Sigmoid colon (tissue), 7 donors: ENCODE measurements around the gene TMEM201. TPM values are rescaled to one million over a fixed set of nuclear protein-coding genes. Genes with fewer than 3 reads are reported as not detected.
"Not testable (repeated sequence)": the region's sequence is repeated elsewhere in the genome, so short reads cannot be mapped to it uniquely, and the experiment has no call there.

Experiments
- DNase-seq: peaks from one replicate; pipeline ENCODE4 v3.0.0-alpha.2; 2019
- H3K27ac ChIP-seq, 4 donors: fragments of 200-600 bp; sonication (generic); one replicate each; pipeline ENCODE4 v1.5.1; 2016 to 2019; ENCODE audit warnings: mild to moderate bottlenecking in 1 of 4
- H3K27me3 ChIP-seq, 3 donors: fragments of 200-600 bp; sonication (generic); one replicate each; pipeline ENCODE4 v1.5.1; 2019; ENCODE audit warnings: mild to moderate bottlenecking in 1 of 3
- H3K36me3 ChIP-seq, 4 donors: fragments of 200-600 bp; sonication (generic); one replicate each; pipeline ENCODE4 v1.5.1; 2016 to 2019
- H3K4me1 ChIP-seq, 4 donors: fragments of 200-600 bp; sonication (generic); one replicate each; pipeline ENCODE4 v1.5.1; 2017 to 2019
- H3K4me3 ChIP-seq, 4 donors: fragments of 200-600 bp; sonication (generic); one replicate each; pipeline ENCODE4 v1.5.1; 2017 to 2019; ENCODE audit warnings: mild to moderate bottlenecking in 2 of 4, moderate library complexity in 1 of 4
- H3K9me3 ChIP-seq, 4 donors: fragments of 200-600 bp in 3 of 4; sonication (generic) in 3 of 4; one replicate each; pipeline versions ENCODE4 v1.5.1 to v1.6.1; 2013 to 2019
- CTCF ChIP-seq, 4 experiments: fragments of 450-650 bp in 3 of 4; fragments of 200-600 bp in 1 of 4; IDR thresholded peaks; one replicate each; pipeline ENCODE4 v1.5.1; 2016 to 2019; ENCODE audit warnings: antibody characterized with exemption in 4 of 4, mild to moderate bottlenecking in 3 of 4, moderate library complexity in 2 of 4
- EP300 ChIP-seq, 4 donors: sonication (generic); formaldehyde crosslinking; IDR thresholded peaks; one replicate each; pipeline ENCODE4 v1.6.1; 2017; ENCODE audit warnings: antibody characterized with exemption in 4 of 4
- POLR2A ChIP-seq, 2 donors: fragments of 450-650 bp; IDR thresholded peaks; one replicate each; pipeline ENCODE4 v1.6.1; 2016; ENCODE audit warnings: antibody characterized with exemption in 2 of 2, mild to moderate bottlenecking in 2 of 2, moderate library complexity in 2 of 2
- POLR2AphosphoS5 ChIP-seq, 4 donors: sonication (generic); formaldehyde crosslinking; IDR thresholded peaks; one replicate each; pipeline ENCODE4 v1.6.1; 2017; ENCODE audit warnings: antibody characterized with exemption in 4 of 4
- WGBS, 2 donors: extraction: QIAGEN DNeasy Blood & Tissue Kit; methylation state at CpG; one replicate each; pipeline ENCODE4 v1.1.7; 2013; 5-methylcytosine and 5-hydroxymethylcytosine counted together
- intact Hi-C: fragments of 100-400 bp; cut with DNase I; formaldehyde crosslinking; loops from one replicate; pipeline ENCODE4 v1.15.1; 2023
- polyA plus RNA-seq, 3 donors: library from polyadenylated mRNA; stranded (reverse); fragments of 200-250 nt; gene quantifications; one replicate each; pipeline ENCODE4 v1.2.3, GENCODE V29; 2013
- total RNA-seq, 4 donors: library from RNA; depleted of rRNA; stranded (reverse); fragments of >200 nt; gene quantifications; one replicate each; pipeline ENCODE4 v1.1.0, GENCODE V29; 2016
- donor health status: healthy with polysubstance abuse.
- donor health status: Bipolar disorder and iron deficiency.
- donor health status: healthy.

Gene TMEM201
- total and polyA plus RNA-seq, 7 donors = 0.23 to 7.4 (median 3.6) TPM

- Histone ChIP-seq H3K27me3 (peaks cover 0 to 51% (median 7%) of the 10 kb centered on the region in 3 donors), H3K36me3 (no peaks in the 10 kb centered on the region), H3K27ac (no peak overlapping the region), H3K9me3 (no peaks in the 10 kb centered on the region), H3K4me3 (no peak overlapping the region), H3K4me1 (no peaks in the 10 kb centered on the region)
- intact Hi-C loops = no loop called here
- TF ChIP-seq EP300 (IDR thresholded peaks at IDR 0.05) (no peak), CTCF (IDR thresholded peaks at IDR 0.05) (no peak)
- DNase-seq = no peak
Measured at GRCh38 chr1:9621032-9621431, 32.3 kb downstream of the TMEM201 start.

GRCh38 chr1:9624081-9624480, 35.4 kb downstream of the TMEM201 start:
- intact Hi-C loops = no loop called here
- peaks cover 0 to 37% (median 4%) of the 10 kb centered on the region in 3 donors for H3K27me3 ChIP-seq
- H3K4me1 ChIP-seq = peaks cover 0 to 11% (median 6%) of the 10 kb centered on the region in 4 donors
- 96 to 98% methylated on average over 2 of the region's 2 CpGs for WGBS, 2 donors
- H3K36me3 ChIP-seq = no peaks in the 10 kb centered on the region
- H3K4me3 ChIP-seq = no peak overlapping the region
- no peak overlapping the region for H3K27ac ChIP-seq
- H3K9me3 ChIP-seq = no peaks in the 10 kb centered on the region
- TF ChIP-seq POLR2AphosphoS5 (IDR thresholded peaks at IDR 0.05) = no peak
- TF ChIP-seq CTCF (IDR thresholded peaks at IDR 0.05) = no peak
- TF ChIP-seq POLR2A (IDR thresholded peaks at IDR 0.05) = no peak
- TF ChIP-seq EP300 (IDR thresholded peaks at IDR 0.05) = no peak
- no peak for DNase-seq

- 96 to 98% methylated on average over 3 of the region's 3 CpGs for WGBS, 2 donors
- H3K9me3 ChIP-seq, H3K4me3 ChIP-seq, H3K36me3 ChIP-seq, DNase-seq, H3K27ac ChIP-seq: not testable (repeated sequence)
- Histone ChIP-seq H3K4me1 (peaks cover 0 to 11% (median 6%) of the 10 kb centered on the region in 4 donors), H3K27me3 (peaks cover 0 to 32% (median 0%) of the 10 kb centered on the region in 3 donors)
- intact Hi-C loops = loop anchor here (5.0 kb wide), 1 partner anchor 97 kb away; no protein-coding TSS in a partner anchor
Measured at GRCh38 chr1:9625030-9625429, 36.3 kb downstream of the TMEM201 start.

- DNase-seq = no peak
- TF ChIP-seq POLR2A (IDR thresholded peaks at IDR 0.05) (no peak), EP300 (IDR thresholded peaks at IDR 0.05) (no peak)
- H3K36me3 ChIP-seq = no peaks in the 10 kb centered on the region
- peaks cover 0 to 11% (median 6%) of the 10 kb centered on the region in 4 donors for H3K4me1 ChIP-seq
- no peaks in the 10 kb centered on the region for H3K9me3 ChIP-seq
- no peak overlapping the region for H3K4me3 ChIP-seq
- intact Hi-C loops = loop anchor here (5.0 kb wide), 1 partner anchor 96 kb away; no protein-coding TSS in a partner anchor
- H3K27me3 ChIP-seq = peaks cover 0 to 23% (median 0%) of the 10 kb centered on the region in 3 donors
- WGBS, 2 donors = 52 to 64% methylated on average over 9 of the region's 9 CpGs
- H3K27ac ChIP-seq = no peak overlapping the region
Measured at GRCh38 chr1:9626201-9626608, 37.5 kb downstream of the TMEM201 start.

- intact Hi-C loops = loop anchor here (5.0 kb wide), 1 partner anchor 94 kb away; no protein-coding TSS in a partner anchor
- no peak overlapping the region for H3K4me3 ChIP-seq
- no peak for DNase-seq
- H3K27ac ChIP-seq = no peak overlapping the region
- H3K27me3 ChIP-seq = peaks cover 0 to 14% (median 0%) of the 10 kb centered on the region in 3 donors
- TF ChIP-seq CTCF (IDR thresholded peaks at IDR 0.05) (no peak), EP300 (IDR thresholded peaks at IDR 0.05) (no peak), POLR2A (IDR thresholded peaks at IDR 0.05) (no peak), POLR2AphosphoS5 (IDR thresholded peaks at IDR 0.05) (no peak)
- peaks cover 0 to 11% (median 6%) of the 10 kb centered on the region in 4 donors for H3K4me1 ChIP-seq
- H3K36me3 ChIP-seq = no peaks in the 10 kb centered on the region
- H3K9me3 ChIP-seq = no peaks in the 10 kb centered on the region
- WGBS, 2 donors = 45 to 57% methylated on average over 23 of the region's 23 CpGs
Measured at GRCh38 chr1:9628541-9629444, 40.1 kb downstream of the TMEM201 start.
